A549 (cell line): ENCODE results near the gene CABYR.

Experiments used
- CTCF ChIP-seq: fragments of >200 bp; sonication (Bioruptor Twin); formaldehyde crosslinking; IDR thresholded peaks from 3 replicates; pipeline ENCODE4 v1.5.1; 2016
- POLR2A ChIP-seq: IDR thresholded peaks from 2 replicates; pipeline ENCODE4 v1.6.1; 2012; ENCODE audit warnings: mild to moderate bottlenecking, low read length
- RAD21 ChIP-seq, 2 experiments: fragments of >200 bp in 1 of 2; sonication (Bioruptor Twin) in 1 of 2; formaldehyde crosslinking in 1 of 2; IDR thresholded peaks in 1 of 2; conservative IDR thresholded peaks in 1 of 2; 2 replicates in 1 of 2; 3 replicates in 1 of 2; pipeline ENCODE4 v1.6.1; 2012 to 2018; ENCODE audit warnings: inconsistent platforms in 1 of 2

GRCh38 chr18:24195296-24196053, 56.6 kb downstream of the CABYR start:
- TF ChIP-seq POLR2A (no peak), RAD21 (conservative IDR thresholded peaks at IDR 0.05 in 1 of 2, IDR thresholded peaks at IDR 0.05 in 1 of 2) (no peak), CTCF (no peak)
